Measurements from ENCODE around the gene CCKAR.

DNA sequence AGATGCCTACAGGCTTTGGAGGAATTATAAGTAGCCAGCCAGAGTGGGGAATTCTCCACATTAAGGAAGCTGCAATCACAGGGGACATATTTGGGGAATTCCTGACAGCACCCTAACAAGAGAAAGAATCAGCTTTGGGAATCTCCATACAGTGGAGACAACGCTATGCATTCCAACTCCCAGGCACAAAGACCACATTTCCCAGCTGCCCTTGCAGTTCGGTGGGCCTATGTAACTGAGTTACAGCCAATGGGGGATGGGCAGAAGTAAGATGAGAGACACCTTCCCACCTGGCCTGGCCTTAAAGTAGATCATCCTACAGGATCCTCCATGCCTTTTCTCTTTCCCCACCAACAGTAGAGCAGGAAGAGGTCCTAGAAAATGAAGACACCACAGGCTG lies 43.4 kb upstream of the CCKAR start:
- TF ChIP-seq POLR2A (IDR thresholded peaks at IDR 0.05; ENCODE audit: low read depth), result no peak
- TF ChIP-seq, protein P1, sequence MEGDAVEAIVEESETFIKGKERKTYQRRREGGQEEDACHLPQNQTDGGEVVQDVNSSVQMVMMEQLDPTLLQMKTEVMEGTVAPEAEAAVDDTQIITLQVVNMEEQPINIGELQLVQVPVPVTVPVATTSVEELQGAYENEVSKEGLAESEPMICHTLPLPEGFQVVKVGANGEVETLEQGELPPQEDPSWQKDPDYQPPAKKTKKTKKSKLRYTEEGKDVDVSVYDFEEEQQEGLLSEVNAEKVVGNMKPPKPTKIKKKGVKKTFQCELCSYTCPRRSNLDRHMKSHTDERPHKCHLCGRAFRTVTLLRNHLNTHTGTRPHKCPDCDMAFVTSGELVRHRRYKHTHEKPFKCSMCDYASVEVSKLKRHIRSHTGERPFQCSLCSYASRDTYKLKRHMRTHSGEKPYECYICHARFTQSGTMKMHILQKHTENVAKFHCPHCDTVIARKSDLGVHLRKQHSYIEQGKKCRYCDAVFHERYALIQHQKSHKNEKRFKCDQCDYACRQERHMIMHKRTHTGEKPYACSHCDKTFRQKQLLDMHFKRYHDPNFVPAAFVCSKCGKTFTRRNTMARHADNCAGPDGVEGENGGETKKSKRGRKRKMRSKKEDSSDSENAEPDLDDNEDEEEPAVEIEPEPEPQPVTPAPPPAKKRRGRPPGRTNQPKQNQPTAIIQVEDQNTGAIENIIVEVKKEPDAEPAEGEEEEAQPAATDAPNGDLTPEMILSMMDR (IDR thresholded peaks at IDR 0.05), result no peak
- TF ChIP-seq EP300 (IDR thresholded peaks at IDR 0.05), result no peak

Data from esophagus muscularis mucosa (tissue), 4 donors.